Neural crest cell (in vitro differentiated cells): ENCODE results near the gene FATE1. TPM values are rescaled to one million over a fixed set of nuclear protein-coding genes. Genes with fewer than 3 reads are reported as not detected.
"Not testable (repeated sequence)": the region's sequence is repeated elsewhere in the genome, so short reads cannot be mapped to it uniquely, and the experiment has no call there.

Experiments
- DNase-seq: peaks from one replicate; pipeline ENCODE4 v3.0.0; 2021; ENCODE audit warnings: low read depth, mixed read lengths, low spot score
- H3K27ac Mint-ChIP-seq: one replicate; pipeline ENCODE4 v1.8.0; 2021; ENCODE audit warnings: mild to moderate bottlenecking, mixed read lengths; ENCODE audit not compliant: unreplicated experiment
- H3K27me3 Mint-ChIP-seq: 2 replicates; pipeline ENCODE4 v1.8.0; 2021; ENCODE audit warnings: low read depth, mild to moderate bottlenecking, mixed read lengths
- H3K36me3 Mint-ChIP-seq: 2 replicates; pipeline ENCODE4 v1.8.0; 2021; ENCODE audit warnings: low read depth, mild to moderate bottlenecking, mixed read lengths
- H3K4me1 Mint-ChIP-seq: 2 replicates; pipeline ENCODE4 v1.8.0; 2021; ENCODE audit warnings: mixed read lengths
- H3K4me3 Mint-ChIP-seq: one replicate; pipeline ENCODE4 v1.8.0; 2021; ENCODE audit warnings: mild to moderate bottlenecking, mixed read lengths
- H3K9me3 Mint-ChIP-seq: 2 replicates; pipeline ENCODE4 v1.8.0; 2021; ENCODE audit warnings: mixed read lengths
- total RNA-seq: library from RNA; stranded (reverse); gene quantifications from 2 replicates; pipeline ENCODE4 v1.2.1, GENCODE V29; 2021
- TF ChIP-seq, protein P1 (sequence below): fragments of 200-600 bp; sonication (generic); conservative IDR thresholded peaks from 2 replicates; pipeline ENCODE4 v1.5.0; 2021; ENCODE audit warnings: antibody characterized with exemption, mild to moderate bottlenecking

Gene FATE1
- total RNA-seq, 1 donor from 2014 or later: not detected

DNA sequence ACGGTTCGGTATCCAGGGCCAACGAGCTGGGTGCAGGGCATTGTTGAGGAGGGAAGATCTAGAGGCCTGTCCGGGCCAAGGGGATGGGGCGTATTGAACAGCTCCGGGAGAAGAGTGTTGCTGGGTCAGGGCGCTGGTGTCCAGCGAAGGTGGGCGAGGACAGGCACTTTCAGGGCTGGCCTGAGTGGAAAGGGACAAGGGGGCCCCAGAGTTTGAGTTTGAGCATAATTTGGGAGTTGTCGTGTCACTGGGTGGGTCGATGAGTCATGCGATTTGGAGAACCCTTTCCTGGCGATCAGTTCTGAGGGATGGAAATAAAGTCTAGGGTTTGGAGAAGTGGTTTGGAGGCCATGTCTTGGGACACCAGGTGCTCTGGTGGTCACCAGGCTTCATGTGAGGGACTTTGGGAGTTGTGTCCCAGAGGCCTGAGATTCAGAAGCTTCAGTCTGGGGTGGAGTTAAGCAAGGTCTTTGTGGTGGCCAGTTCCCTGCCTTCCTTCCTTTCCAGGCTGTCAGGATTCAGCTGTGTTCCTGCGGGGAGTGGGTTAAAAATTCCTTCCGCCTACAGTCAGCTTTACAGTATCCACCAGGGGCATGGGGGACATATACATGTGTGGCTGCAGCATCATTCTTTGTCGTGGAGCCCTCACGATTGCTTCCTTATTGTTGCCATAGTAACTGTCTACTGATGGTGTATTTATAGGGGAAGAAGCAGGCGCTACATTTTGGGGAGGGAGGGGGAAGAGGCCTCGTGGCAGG is 20.1 kb upstream of the FATE1 start:
- Mint-ChIP-seq H3K36me3 (peaks cover 5% of the 10 kb centered on the region), H3K4me1 (peaks cover 13% of the 10 kb centered on the region), H3K4me3 (peak overlapping the region; percentile 64), H3K9me3 (peaks cover 8% of the 10 kb centered on the region), H3K27ac (no peak overlapping the region), H3K27me3 (peaks cover 19% of the 10 kb centered on the region)
- TF ChIP-seq, protein P1, sequence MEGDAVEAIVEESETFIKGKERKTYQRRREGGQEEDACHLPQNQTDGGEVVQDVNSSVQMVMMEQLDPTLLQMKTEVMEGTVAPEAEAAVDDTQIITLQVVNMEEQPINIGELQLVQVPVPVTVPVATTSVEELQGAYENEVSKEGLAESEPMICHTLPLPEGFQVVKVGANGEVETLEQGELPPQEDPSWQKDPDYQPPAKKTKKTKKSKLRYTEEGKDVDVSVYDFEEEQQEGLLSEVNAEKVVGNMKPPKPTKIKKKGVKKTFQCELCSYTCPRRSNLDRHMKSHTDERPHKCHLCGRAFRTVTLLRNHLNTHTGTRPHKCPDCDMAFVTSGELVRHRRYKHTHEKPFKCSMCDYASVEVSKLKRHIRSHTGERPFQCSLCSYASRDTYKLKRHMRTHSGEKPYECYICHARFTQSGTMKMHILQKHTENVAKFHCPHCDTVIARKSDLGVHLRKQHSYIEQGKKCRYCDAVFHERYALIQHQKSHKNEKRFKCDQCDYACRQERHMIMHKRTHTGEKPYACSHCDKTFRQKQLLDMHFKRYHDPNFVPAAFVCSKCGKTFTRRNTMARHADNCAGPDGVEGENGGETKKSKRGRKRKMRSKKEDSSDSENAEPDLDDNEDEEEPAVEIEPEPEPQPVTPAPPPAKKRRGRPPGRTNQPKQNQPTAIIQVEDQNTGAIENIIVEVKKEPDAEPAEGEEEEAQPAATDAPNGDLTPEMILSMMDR: no peak
- DNase-seq: no peak

DNA sequence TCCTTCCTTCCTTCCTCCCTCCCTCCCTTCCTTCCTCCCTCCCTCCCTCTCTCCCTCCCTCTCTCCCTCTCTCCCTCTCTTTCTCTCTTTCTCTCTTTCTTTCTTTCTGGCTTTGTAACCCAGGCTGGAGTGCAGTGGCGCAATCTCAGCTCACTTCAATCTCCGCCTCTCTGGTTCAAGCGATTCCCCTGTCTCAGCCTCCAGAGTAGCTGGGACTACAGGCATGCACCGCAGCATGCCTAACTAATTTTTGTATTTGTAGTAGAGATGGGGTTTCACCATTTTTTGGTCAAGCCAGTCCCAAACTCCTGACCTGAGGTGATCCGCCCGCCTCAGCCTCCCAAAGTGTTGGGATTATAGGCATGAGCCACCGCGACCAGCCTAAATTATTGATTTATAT is 18.8 kb upstream of the FATE1 start:
- H3K9me3 Mint-ChIP-seq, H3K27ac Mint-ChIP-seq, H3K4me3 Mint-ChIP-seq, H3K36me3 Mint-ChIP-seq, DNase-seq: not testable (repeated sequence)
- peaks cover 13% of the 10 kb centered on the region for H3K4me1 Mint-ChIP-seq
- H3K27me3 Mint-ChIP-seq: peaks cover 19% of the 10 kb centered on the region

DNA sequence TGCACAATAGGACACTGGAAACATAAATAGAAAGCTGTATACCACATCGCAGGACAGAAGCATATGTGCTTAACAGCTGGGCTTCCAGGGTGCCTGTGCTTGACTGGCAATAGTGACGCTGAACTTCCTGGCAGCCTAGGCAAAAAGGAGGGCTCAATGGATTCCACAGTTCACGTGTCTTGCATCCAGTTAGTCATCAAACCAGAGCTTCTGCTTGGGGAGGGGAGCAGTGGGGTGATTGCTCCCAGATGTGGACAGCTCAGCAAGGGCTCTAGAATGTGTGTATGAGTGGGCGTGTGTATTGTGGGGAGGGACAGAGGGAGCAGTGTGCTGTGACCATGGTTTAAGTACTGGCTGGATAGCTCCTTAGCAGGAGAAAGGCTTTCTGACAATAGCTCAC is 18.3 kb upstream of the FATE1 start:
- no peak for DNase-seq
- TF ChIP-seq, protein P1: no peak
- Mint-ChIP-seq H3K9me3 (peaks cover 8% of the 10 kb centered on the region), H3K4me3 (peak overlapping the region; percentile 58), H3K27me3 (peaks cover 19% of the 10 kb centered on the region), H3K36me3 (peaks cover 5% of the 10 kb centered on the region), H3K27ac (no peak overlapping the region), H3K4me1 (peaks cover 13% of the 10 kb centered on the region)

DNA sequence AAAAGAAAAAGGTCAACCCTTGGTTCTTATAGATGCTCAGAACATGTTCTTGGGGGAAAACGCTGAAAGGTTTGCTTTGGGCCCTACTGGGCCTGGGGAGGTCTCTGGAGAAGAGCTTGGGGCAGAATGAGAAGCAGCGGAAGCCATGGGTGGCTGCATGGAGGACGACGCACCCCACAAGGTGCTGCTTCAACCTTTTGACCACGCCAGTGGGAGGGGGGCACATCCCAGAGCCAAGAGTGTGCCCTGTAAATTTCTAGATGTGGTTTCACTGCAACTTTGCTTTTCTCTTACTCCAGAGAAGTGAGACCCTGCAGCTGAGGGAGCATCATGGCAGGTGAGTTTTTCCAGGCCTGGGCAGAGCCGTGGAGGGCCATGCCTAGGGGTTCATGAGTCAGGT is 17.4 kb upstream of the FATE1 start:
- peaks cover 8% of the 10 kb centered on the region for H3K9me3 Mint-ChIP-seq

DNA sequence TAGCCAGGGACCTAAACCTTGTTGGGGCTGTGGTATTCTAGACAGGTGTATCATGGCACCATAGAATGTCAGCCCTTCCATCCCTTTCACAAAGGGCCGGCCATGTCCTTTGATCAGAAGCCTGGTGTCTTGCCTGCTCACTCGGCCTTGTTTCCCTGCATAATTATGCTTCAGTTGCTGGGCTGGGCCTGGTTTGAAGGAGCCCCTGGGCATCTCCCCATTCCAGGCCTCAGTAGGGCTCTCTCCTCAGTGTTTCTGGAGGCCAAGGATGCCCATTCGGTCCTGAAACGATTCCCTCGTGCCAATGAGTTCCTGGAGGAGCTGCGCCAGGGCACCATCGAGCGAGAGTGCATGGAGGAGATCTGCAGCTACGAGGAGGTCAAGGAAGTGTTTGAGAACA is 16.1 kb upstream of the FATE1 start:
- Mint-ChIP-seq H3K27me3 (peaks cover 19% of the 10 kb centered on the region), H3K27ac (no peak overlapping the region), H3K9me3 (peaks cover 6% of the 10 kb centered on the region), H3K4me1 (peaks cover 23% of the 10 kb centered on the region), H3K4me3 (no peak overlapping the region), H3K36me3 (peaks cover 5% of the 10 kb centered on the region)
- no peak for DNase-seq
- TF ChIP-seq, protein P1: no peak

More for the DNA sequence above, 17.4 kb upstream of the FATE1 start:
- Mint-ChIP-seq H3K27me3 (peaks cover 19% of the 10 kb centered on the region), H3K27ac (no peak overlapping the region), H3K4me3 (no peak overlapping the region), H3K4me1 (peaks cover 17% of the 10 kb centered on the region), H3K36me3 (peaks cover 5% of the 10 kb centered on the region)
- TF ChIP-seq, protein P1: no peak
- no peak for DNase-seq

DNA sequence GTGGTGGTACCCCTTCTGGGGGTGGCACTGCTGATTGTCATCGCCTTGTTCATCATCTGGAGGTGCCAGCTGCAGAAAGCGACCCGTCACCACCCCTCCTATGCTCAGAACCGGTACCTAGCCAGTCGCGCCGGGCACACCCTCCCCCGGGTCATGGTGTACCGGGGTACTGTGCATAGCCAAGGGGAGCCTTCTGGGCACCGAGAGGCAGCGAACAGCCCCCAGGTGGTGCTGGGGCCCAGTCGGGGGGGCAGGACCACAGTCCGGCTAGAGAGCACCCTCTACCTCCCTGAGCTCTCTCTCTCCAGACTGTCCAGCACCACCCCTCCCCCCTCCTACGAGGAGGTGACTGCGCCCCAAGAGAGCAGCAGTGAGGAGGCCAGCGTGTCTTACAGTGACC is 15.3 kb upstream of the FATE1 start:
- Mint-ChIP-seq H3K9me3 (peaks cover 6% of the 10 kb centered on the region), H3K36me3 (peaks cover 5% of the 10 kb centered on the region), H3K27ac (no peak overlapping the region), H3K4me1 (peaks cover 20% of the 10 kb centered on the region), H3K4me3 (no peak overlapping the region), H3K27me3 (peaks cover 15% of the 10 kb centered on the region)
- no peak for DNase-seq
- TF ChIP-seq, protein P1: no peak
